Upper lobe of left lung (tissue), 6 donors: ENCODE results near the gene PGPEP1. TPM values are rescaled to one million over a fixed set of nuclear protein-coding genes. Genes with fewer than 3 reads are reported as not detected.

Experiments used
- ATAC-seq, 2 donors: fragments of 200-7000 bp; cut with Tn5 transposase; one replicate each; pipeline ENCODE4 v1.9.1; 2022; ENCODE audit warnings: mild to moderate bottlenecking in 2 of 2, moderate library complexity in 2 of 2; ENCODE audit not compliant: low FRiP score in 2 of 2
- DNase-seq, 2 donors: peaks; one replicate each; pipeline ENCODE4 v3.0.0-alpha.2; 2019 to 2020
- H3K27ac ChIP-seq, 4 donors: fragments of 200-600 bp; sonication (generic); one replicate each; pipeline ENCODE4 v1.5.1; 2016 to 2019
- H3K27me3 ChIP-seq, 4 donors: fragments of 200-600 bp; sonication (generic); one replicate each; pipeline ENCODE4 v1.5.1; 2017 to 2019
- H3K36me3 ChIP-seq, 4 donors: fragments of 200-600 bp; sonication (generic); one replicate each; pipeline ENCODE4 v1.5.1; 2016 to 2019
- H3K4me1 ChIP-seq, 4 donors: fragments of 200-600 bp; sonication (generic); one replicate each; pipeline ENCODE4 v1.5.1; 2018 to 2019
- H3K4me3 ChIP-seq, 4 donors: fragments of 200-600 bp; sonication (generic); one replicate each; pipeline ENCODE4 v1.5.1; 2017 to 2019; ENCODE audit warnings: mild to moderate bottlenecking in 2 of 4, moderate library complexity in 1 of 4
- H3K9me3 ChIP-seq, 4 donors: fragments of 200-600 bp; sonication (generic); one replicate each; pipeline ENCODE4 v1.5.1; 2018 to 2019
- EP300 ChIP-seq, 4 donors: sonication (generic); formaldehyde crosslinking; IDR thresholded peaks; one replicate each; pipeline ENCODE4 v1.5.1; 2017; ENCODE audit warnings: antibody characterized with exemption in 4 of 4, control low read depth in 2 of 4
- POLR2A ChIP-seq, 4 donors: fragments of 450-650 bp; IDR thresholded peaks; one replicate each; pipeline ENCODE4 v1.5.1; 2016 to 2017; ENCODE audit warnings: antibody characterized with exemption in 4 of 4, mild to moderate bottlenecking in 2 of 4
- POLR2AphosphoS5 ChIP-seq, 2 donors: sonication (generic); formaldehyde crosslinking; IDR thresholded peaks; one replicate each; pipeline ENCODE4 v1.5.1; 2017; ENCODE audit warnings: antibody characterized with exemption in 2 of 2
- WGBS, 2 donors: methylation state at CpG; one replicate each; pipeline ENCODE4 v1.1.5; 2017 to 2018; 5-methylcytosine and 5-hydroxymethylcytosine counted together
- total RNA-seq, 6 donors: library from RNA; depleted of rRNA in 4 of 6; stranded (reverse); fragments of >200 nt in 4 of 6; gene quantifications; one replicate each; pipeline versions ENCODE4 v1.1.0 to v1.2.1, GENCODE V29; 2016 to 2021
- TF ChIP-seq, protein P1 (sequence below), 6 experiments: fragments of 450-650 bp in 4 of 6; fragments of 200-600 bp in 2 of 6; sonication (generic) in 2 of 6; IDR thresholded peaks; one replicate each; pipeline ENCODE4 v1.5.1; 2016 to 2019; ENCODE audit warnings: antibody characterized with exemption in 6 of 6
- donor health status: DM: no; HTN: no; CAD: no; lungs with moderate emphysema.
- donor health status: DM: no; HTN: yes; CAD: no; lungs with severe emphysema.

PGPEP1 gene
- total RNA-seq, 6 donors from 2014 or later: 15.5 to 42.8 (median 28.1) TPM

DNA sequence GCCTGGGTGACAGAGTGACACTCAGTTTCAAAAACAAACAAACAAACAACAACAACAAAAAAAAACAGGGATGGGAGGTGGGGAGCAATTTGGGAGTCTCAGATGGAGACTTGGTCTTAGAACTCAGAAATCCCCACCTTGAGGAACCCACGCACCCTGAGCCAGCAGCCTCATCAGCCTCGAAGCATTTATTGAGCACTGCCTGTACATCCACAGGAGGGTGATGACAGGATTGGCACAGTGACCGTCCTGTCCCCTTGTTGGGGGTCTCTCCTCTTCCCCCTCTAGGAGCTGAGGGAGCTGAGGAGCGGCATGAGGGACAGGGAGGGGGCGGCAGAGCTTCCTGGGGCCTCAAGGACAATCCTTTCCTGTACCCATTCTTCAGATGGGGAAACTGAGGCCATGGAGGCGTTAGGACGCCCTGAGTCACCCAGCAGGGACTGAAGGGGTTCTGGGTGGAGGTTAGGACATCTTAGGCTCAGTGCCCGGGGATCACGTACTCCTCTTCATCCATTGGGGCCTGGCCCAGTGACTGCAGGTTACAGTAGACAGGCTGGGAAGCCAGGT, 51.2 kb downstream of the PGPEP1 start:
- no peak for TF ChIP-seq POLR2AphosphoS5 (IDR thresholded peaks at IDR 0.05)
- TF ChIP-seq, protein P1, sequence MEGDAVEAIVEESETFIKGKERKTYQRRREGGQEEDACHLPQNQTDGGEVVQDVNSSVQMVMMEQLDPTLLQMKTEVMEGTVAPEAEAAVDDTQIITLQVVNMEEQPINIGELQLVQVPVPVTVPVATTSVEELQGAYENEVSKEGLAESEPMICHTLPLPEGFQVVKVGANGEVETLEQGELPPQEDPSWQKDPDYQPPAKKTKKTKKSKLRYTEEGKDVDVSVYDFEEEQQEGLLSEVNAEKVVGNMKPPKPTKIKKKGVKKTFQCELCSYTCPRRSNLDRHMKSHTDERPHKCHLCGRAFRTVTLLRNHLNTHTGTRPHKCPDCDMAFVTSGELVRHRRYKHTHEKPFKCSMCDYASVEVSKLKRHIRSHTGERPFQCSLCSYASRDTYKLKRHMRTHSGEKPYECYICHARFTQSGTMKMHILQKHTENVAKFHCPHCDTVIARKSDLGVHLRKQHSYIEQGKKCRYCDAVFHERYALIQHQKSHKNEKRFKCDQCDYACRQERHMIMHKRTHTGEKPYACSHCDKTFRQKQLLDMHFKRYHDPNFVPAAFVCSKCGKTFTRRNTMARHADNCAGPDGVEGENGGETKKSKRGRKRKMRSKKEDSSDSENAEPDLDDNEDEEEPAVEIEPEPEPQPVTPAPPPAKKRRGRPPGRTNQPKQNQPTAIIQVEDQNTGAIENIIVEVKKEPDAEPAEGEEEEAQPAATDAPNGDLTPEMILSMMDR (IDR thresholded peaks at IDR 0.05): no peak
- no peak for TF ChIP-seq EP300 (IDR thresholded peaks at IDR 0.05)
- TF ChIP-seq POLR2A (IDR thresholded peaks at IDR 0.05): no peak
- 69 to 81% methylated on average over 8 of the region's 9 CpGs for WGBS, 2 donors
- H3K4me1 ChIP-seq: peaks cover 5 to 33% (median 25%) of the 10 kb centered on the region in 4 donors
- DNase-seq: no peak
- H3K36me3 ChIP-seq: no peaks in the 10 kb centered on the region
- H3K9me3 ChIP-seq: no peaks in the 10 kb centered on the region
- H3K27me3 ChIP-seq: no peaks in the 10 kb centered on the region
- ATAC-seq: no peak
- peak overlapping the region in 2 of 4 donors; percentile 73 to 74 for H3K27ac ChIP-seq
- no peak overlapping the region for H3K4me3 ChIP-seq

DNA sequence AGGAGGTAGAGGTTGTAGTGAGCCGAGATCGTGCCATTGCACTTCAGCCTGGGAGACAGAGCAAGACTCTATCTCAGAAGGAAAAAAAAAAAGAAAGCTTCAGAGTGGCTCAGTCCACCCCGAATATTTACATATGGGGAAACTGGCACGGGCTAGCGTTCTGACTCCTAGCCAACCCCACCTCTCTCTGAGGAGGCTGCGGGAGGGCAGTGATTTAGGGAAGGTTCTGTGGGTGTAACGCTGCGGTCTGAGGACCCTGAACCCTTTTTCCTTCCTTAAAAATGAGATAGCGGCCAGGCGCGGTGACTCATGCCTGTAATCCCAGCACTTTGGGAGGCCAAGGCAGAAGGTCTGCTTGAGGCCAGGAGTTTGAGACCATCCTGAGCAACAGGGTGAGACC, 52.0 kb downstream of the PGPEP1 start:
- Histone ChIP-seq H3K27me3 (no peaks in the 10 kb centered on the region), H3K4me1 (peaks cover 9 to 32% (median 23%) of the 10 kb centered on the region in 4 donors), H3K4me3 (peak overlapping the region in 1 of 4 donors; percentile 52), H3K27ac (peak overlapping the region; percentile 67 to 75 (median 74)), H3K36me3 (no peaks in the 10 kb centered on the region), H3K9me3 (no peaks in the 10 kb centered on the region)
- peak in 1 of 2 donors; percentile 15 for TF ChIP-seq POLR2AphosphoS5 (IDR thresholded peaks at IDR 0.05)
- TF ChIP-seq EP300 (IDR thresholded peaks at IDR 0.05): no peak
- TF ChIP-seq, protein P1 (IDR thresholded peaks at IDR 0.05): no peak
- WGBS, 2 donors: 32 to 42% methylated on average over 11 of the region's 11 CpGs
- ATAC-seq (peak; percentile 56 to 69), DNase-seq (peak in 1 of 2 donors; percentile 91)

DNA sequence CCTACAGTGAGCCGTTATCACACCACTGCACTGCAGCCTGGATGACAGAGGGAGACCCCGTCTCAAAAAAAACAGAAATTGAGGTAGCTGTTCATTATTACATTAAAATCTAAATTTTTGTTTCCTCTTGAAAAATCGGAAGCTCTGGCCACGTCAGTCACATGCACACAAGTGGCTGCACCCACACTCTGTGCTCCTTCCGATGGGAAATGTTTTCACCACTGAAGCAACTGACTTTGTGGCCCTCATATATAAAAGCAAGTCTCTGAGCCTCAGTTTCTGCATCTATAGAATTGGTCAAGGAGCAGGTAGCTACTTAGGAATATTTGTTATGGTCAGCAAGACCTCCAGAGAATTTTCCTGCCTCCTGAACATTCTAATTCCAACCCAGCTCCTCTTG, 52.5 kb downstream of the PGPEP1 start:
- peak overlapping the region; percentile 67 to 75 (median 74) for H3K27ac ChIP-seq
- 51 to 57% methylated on average over 5 of the region's 5 CpGs for WGBS, 2 donors
- H3K36me3 ChIP-seq: no peaks in the 10 kb centered on the region
- peak overlapping the region in 2 of 4 donors; percentile 1 to 52 for H3K4me3 ChIP-seq
- ATAC-seq (no peak), DNase-seq (peak in 1 of 2 donors; percentile 41)
- peaks cover 9 to 30% (median 20%) of the 10 kb centered on the region in 4 donors for H3K4me1 ChIP-seq
- TF ChIP-seq POLR2A (IDR thresholded peaks at IDR 0.05) (no peak), EP300 (IDR thresholded peaks at IDR 0.05) (no peak), POLR2AphosphoS5 (IDR thresholded peaks at IDR 0.05) (no peak)
- TF ChIP-seq, protein P1 (IDR thresholded peaks at IDR 0.05): no peak
- no peaks in the 10 kb centered on the region for H3K27me3 ChIP-seq
- no peaks in the 10 kb centered on the region for H3K9me3 ChIP-seq

DNA sequence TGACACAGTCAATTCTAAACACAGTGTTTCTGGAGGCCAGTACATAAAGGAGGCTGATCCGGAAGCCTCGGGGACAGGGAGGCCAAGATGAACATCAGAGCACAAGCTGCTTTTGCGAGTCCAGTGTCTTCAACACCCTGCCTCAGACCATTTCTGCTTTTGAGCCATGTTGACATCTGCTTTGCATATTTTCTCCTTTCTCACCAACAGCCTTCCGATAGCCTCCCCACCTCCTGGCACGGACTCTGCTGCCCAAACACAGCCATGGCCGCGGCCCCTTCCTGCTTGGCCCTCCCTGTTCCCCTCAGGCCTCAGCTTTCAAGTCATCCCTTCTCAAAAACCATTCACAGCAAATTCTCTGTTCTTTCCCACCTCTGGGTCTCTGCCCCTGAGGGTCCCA, 53.4 kb downstream of the PGPEP1 start:
- Histone ChIP-seq H3K27me3 (no peaks in the 10 kb centered on the region), H3K27ac (peak overlapping the region; percentile 67 to 75 (median 74)), H3K4me3 (peak overlapping the region in 2 of 4 donors; percentile 6 to 52), H3K4me1 (peaks cover 10 to 27% (median 17%) of the 10 kb centered on the region in 4 donors), H3K36me3 (no peaks in the 10 kb centered on the region), H3K9me3 (no peaks in the 10 kb centered on the region)
- DNase-seq (peak in 1 of 2 donors; percentile 54), ATAC-seq (peak in 1 of 2 donors; percentile 55)
- TF ChIP-seq POLR2AphosphoS5 (IDR thresholded peaks at IDR 0.05): peak in 1 of 2 donors; percentile 13
- TF ChIP-seq POLR2A (IDR thresholded peaks at IDR 0.05): no peak
- WGBS, 2 donors: 42 to 48% methylated on average over 7 of the region's 7 CpGs

DNA sequence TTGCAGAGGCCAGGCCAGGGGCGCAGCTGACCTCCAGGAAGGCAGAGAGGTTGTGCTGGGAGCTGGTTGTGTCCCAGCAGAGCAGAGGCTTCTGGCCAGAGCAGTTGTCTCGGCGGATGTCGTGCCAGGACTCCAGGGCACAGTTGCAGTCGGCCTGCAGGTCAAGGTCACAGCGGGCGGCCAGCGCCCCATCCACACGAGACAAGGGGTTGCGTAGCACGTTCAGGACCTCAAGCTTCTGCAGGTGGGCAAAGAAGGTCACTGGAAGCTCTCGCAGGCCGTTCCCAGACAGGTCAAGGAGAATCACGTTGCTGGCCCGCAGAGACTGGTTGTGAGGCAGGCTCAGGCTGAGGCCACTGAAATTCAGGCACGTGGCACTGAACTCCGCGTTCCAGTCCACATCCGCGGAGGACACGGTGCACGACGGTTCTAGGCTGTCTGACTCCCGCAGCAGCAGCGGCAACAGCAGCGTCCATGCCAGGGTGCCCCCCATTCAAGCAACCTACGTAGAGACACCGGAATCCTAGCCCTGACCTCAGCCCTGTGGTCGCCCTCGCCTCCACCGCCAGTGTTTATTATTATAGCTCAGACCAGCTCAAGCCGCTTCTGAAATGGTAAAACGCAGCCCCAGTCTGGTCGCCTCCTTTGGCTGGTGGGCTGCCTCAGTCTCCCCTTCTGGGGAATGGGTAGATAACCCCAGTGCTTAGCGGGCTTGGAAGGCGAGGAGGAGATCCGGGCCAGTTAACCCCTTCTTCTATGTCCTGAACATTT, 56.3 kb downstream of the PGPEP1 start:
- no peak for DNase-seq
- peak overlapping the region in 3 of 4 donors; percentile 20 to 75 (median 75) for H3K27ac ChIP-seq
- H3K27me3 ChIP-seq: no peaks in the 10 kb centered on the region
- ATAC-seq: no peak
- WGBS, 2 donors: 54 to 66% methylated on average over 16 to 37 of the region's 37 CpGs
- no peaks in the 10 kb centered on the region for H3K9me3 ChIP-seq
- H3K4me3 ChIP-seq: peak overlapping the region in 3 of 4 donors; percentile 37 to 52 (median 44)
- no peaks in the 10 kb centered on the region for H3K36me3 ChIP-seq
- peaks cover 15 to 30% (median 24%) of the 10 kb centered on the region in 4 donors for H3K4me1 ChIP-seq
- TF ChIP-seq POLR2A (IDR thresholded peaks at IDR 0.05) (no peak), POLR2AphosphoS5 (IDR thresholded peaks at IDR 0.05) (no peak), EP300 (IDR thresholded peaks at IDR 0.05) (no peak)
- TF ChIP-seq, protein P1 (IDR thresholded peaks at IDR 0.05): no peak
